ENCODE results near the gene GRPR. TPM values are rescaled to one million over a fixed set of nuclear protein-coding genes. Genes with fewer than 3 reads are reported as not detected.

The GRPR gene
- total RNA-seq, 1 donor from 2014 or later, result not detected

DNA sequence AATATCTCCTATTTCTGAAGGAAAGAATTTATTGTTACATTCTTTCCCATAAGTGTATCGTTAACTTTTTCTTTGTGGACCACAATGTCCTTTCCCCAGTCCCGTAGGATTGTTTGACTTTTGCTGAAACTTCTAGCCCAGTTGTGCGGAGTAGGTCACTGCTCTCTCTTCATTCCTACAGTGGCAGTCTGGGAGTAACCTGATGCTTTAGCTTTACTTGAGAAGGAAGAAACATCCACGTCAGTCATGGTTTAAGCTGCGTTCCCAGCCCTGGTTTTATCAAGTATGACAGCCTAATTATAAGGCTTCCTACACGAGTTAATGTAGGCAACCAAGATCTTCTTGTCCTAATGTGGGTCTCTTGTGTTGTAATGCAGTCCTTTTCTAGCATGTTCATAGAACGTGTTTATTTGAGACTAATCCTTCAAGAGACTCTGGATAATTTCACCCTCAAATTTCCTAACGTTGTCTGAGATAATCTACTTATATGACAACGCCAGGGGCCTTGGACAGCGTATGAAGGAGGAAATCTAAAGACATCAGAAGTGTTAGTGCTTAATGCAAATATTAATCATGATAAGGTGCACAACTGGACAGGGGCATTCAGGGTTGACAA lies 40.8 kb upstream of the GRPR start:
- no peak for DNase-seq (ENCODE audit: extremely low spot score in 2 of 2)
- no peak overlapping the region for H3K27ac ChIP-seq

DNA sequence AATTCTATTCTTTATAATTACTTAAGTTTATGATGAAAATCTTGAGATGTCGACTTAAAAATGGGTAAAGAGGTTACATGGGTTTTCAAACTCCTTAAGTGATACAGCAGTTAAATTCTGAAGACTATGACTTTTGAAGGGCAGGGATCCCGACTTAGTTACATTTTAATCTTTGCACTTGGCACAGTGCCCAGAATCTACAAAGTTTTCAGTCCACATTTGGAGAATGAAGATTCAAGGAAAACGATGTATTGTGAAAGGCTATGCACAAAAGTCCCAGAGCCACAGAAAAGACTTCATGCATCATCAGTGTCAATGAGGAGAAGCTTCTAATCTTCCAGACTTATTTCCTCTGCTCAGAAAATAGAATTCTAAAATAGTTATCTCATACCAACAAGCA lies 36.3 kb upstream of the GRPR start:
- Histone ChIP-seq H3K9me3 (no peaks in the 10 kb centered on the region), H3K36me3 (no peaks in the 10 kb centered on the region), H3K27ac (no peak overlapping the region), H3K27me3 (no peaks in the 10 kb centered on the region), H3K4me3 (no peak overlapping the region), H3K4me1 (no peaks in the 10 kb centered on the region)
- DNase-seq (ENCODE audit: extremely low spot score in 2 of 2), result no peak
- intact Hi-C loops (cut with DNase I), result no loop called here
- TF ChIP-seq POLR2AphosphoS5 (IDR thresholded peaks at IDR 0.05; ENCODE audit: insufficient read depth in 1 of 2, low read depth in 1 of 2) (no peak), POLR2A (IDR thresholded peaks at IDR 0.05) (no peak)
- TF ChIP-seq, protein P1, sequence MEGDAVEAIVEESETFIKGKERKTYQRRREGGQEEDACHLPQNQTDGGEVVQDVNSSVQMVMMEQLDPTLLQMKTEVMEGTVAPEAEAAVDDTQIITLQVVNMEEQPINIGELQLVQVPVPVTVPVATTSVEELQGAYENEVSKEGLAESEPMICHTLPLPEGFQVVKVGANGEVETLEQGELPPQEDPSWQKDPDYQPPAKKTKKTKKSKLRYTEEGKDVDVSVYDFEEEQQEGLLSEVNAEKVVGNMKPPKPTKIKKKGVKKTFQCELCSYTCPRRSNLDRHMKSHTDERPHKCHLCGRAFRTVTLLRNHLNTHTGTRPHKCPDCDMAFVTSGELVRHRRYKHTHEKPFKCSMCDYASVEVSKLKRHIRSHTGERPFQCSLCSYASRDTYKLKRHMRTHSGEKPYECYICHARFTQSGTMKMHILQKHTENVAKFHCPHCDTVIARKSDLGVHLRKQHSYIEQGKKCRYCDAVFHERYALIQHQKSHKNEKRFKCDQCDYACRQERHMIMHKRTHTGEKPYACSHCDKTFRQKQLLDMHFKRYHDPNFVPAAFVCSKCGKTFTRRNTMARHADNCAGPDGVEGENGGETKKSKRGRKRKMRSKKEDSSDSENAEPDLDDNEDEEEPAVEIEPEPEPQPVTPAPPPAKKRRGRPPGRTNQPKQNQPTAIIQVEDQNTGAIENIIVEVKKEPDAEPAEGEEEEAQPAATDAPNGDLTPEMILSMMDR (IDR thresholded peaks at IDR 0.05), result no peak

More for the DNA sequence above, 40.8 kb upstream of the GRPR start:
- H3K9me3 ChIP-seq, result no peaks in the 10 kb centered on the region
- no peaks in the 10 kb centered on the region for H3K4me1 ChIP-seq
- no peaks in the 10 kb centered on the region for H3K27me3 ChIP-seq
- no peak overlapping the region for H3K4me3 ChIP-seq
- no peak for TF ChIP-seq POLR2A (IDR thresholded peaks at IDR 0.05)
- TF ChIP-seq, protein P1 (IDR thresholded peaks at IDR 0.05), result no peak
- TF ChIP-seq POLR2AphosphoS5 (IDR thresholded peaks at IDR 0.05; ENCODE audit: insufficient read depth in 1 of 2, low read depth in 1 of 2), result no peak
- intact Hi-C loops (cut with DNase I), result no loop called here
- H3K36me3 ChIP-seq, result no peaks in the 10 kb centered on the region

DNA sequence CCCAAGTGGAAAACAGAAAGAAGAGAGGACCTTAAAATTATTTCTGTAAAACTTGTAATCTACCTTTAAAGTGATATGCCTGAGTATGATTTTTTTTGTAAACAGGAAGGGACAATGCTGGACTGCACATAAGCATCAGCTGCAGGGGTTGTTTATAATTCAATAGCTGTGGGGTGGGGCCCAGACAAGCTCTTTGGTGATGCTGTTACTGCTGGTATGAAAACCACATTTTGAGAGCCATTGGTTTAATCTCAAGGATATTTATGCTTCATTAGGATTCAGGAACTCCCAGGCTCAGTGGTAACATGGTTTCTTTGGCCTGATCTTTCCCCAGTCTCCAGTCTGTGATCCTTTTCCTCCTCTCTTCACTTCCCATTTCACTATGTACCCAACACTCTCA lies 34.3 kb upstream of the GRPR start:
- Histone ChIP-seq H3K36me3 (no peaks in the 10 kb centered on the region), H3K4me3 (no peak overlapping the region), H3K4me1 (no peaks in the 10 kb centered on the region), H3K27me3 (no peaks in the 10 kb centered on the region), H3K27ac (no peak overlapping the region), H3K9me3 (no peaks in the 10 kb centered on the region)
- TF ChIP-seq, protein P1 (IDR thresholded peaks at IDR 0.05), result no peak
- TF ChIP-seq POLR2A (IDR thresholded peaks at IDR 0.05) (no peak), POLR2AphosphoS5 (IDR thresholded peaks at IDR 0.05; ENCODE audit: insufficient read depth in 1 of 2, low read depth in 1 of 2) (no peak)
- intact Hi-C loops (cut with DNase I), result no loop called here
- DNase-seq (ENCODE audit: extremely low spot score in 2 of 2), result no peak

DNA sequence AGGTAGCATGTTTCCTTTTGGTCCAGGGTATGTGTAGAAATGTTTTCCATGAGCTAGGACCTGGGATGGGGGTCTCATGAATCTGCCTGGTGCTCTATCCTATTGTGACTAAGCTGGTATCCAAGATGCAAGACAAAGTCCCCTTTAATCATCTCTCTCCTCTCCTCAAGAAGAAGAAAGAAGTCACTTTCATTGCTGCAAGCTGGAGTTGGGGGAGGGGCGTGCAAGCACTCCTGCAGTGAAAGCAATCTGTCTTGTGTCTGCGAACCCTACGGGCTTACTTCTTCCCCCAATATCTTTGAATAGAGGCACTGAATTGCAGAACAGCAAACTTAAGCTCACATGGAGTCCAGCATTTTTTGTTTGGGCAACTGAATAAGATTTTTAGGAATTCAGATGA lies 27.2 kb upstream of the GRPR start:
- Histone ChIP-seq H3K4me1 (no peaks in the 10 kb centered on the region), H3K9me3 (no peaks in the 10 kb centered on the region), H3K4me3 (no peak overlapping the region), H3K27me3 (no peaks in the 10 kb centered on the region), H3K27ac (no peak overlapping the region), H3K36me3 (no peaks in the 10 kb centered on the region)
- DNase-seq (ENCODE audit: extremely low spot score in 2 of 2), result no peak
- no peak for TF ChIP-seq POLR2A (IDR thresholded peaks at IDR 0.05)
- no peak for TF ChIP-seq POLR2AphosphoS5 (IDR thresholded peaks at IDR 0.05; ENCODE audit: insufficient read depth in 1 of 2, low read depth in 1 of 2)
- TF ChIP-seq, protein P1 (IDR thresholded peaks at IDR 0.05), result no peak
- intact Hi-C loops (cut with DNase I), result no loop called here

DNA sequence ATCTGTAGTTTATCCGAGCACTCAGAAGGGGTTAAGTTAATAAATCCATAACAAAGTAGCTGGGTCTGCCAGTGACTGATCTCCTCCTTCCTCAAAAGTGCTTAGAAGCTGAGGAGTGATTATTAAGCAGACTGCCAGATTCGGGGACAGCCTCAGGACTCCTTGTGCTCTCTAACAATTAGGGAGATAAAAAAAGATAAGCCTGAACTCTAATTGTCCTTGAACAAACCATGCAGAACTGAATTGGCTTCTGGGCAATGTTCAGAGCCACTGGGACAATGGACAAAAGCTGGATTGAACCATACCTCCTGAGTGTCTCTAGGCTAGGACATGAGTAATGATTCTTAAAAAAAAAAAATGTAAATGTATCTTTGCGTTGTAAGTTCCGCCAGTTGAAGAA lies 22.7 kb upstream of the GRPR start:
- Histone ChIP-seq H3K36me3 (no peaks in the 10 kb centered on the region), H3K27ac (no peak overlapping the region), H3K27me3 (no peaks in the 10 kb centered on the region), H3K4me1 (no peaks in the 10 kb centered on the region), H3K4me3 (no peak overlapping the region), H3K9me3 (no peaks in the 10 kb centered on the region)
- intact Hi-C loops (cut with DNase I), result no loop called here
- DNase-seq (ENCODE audit: extremely low spot score in 2 of 2), result no peak
- TF ChIP-seq POLR2AphosphoS5 (IDR thresholded peaks at IDR 0.05; ENCODE audit: insufficient read depth in 1 of 2, low read depth in 1 of 2) (no peak), POLR2A (IDR thresholded peaks at IDR 0.05) (no peak)
- TF ChIP-seq, protein P1 (IDR thresholded peaks at IDR 0.05), result no peak

Measured in vagina (tissue), 2 donors.